H9 (cell line): ENCODE data around the gene MAP9. TPM values are rescaled to one million over a fixed set of nuclear protein-coding genes. Genes with fewer than 3 reads are reported as not detected.

Experiments
- DNase-seq: peaks from one replicate; pipeline ENCODE4 v3.0.0-alpha.2; 2017
- H2AFZ ChIP-seq: one replicate; pipeline ENCODE4 v1.6.1; 2013; ENCODE audit warnings: mild to moderate bottlenecking, low read length, control low read depth, moderate library complexity
- H2AK5ac ChIP-seq: 2 replicates; pipeline ENCODE4 v1.6.1; 2013; ENCODE audit warnings: low read length, control low read depth, mixed read lengths; ENCODE audit not compliant: insufficient read length
- H2BK120ac ChIP-seq: one replicate; pipeline ENCODE4 v1.6.1; 2013; ENCODE audit warnings: low read depth, mild to moderate bottlenecking, low read length, control low read depth, inconsistent platforms; ENCODE audit not compliant: poor library complexity, severe bottlenecking
- H2BK12ac ChIP-seq: 2 replicates; pipeline ENCODE4 v1.6.1; 2013; ENCODE audit warnings: low read length, control low read depth, mixed read lengths, low read depth; ENCODE audit not compliant: insufficient read length
- H2BK15ac ChIP-seq: 2 replicates; pipeline ENCODE4 v1.6.1; 2013; ENCODE audit warnings: low read depth, low read length, control low read depth
- H2BK20ac ChIP-seq: one replicate; pipeline ENCODE4 v1.6.1; 2013; ENCODE audit warnings: low read depth, mild to moderate bottlenecking, low read length, control low read depth, inconsistent platforms; ENCODE audit not compliant: poor library complexity, severe bottlenecking
- H2BK5ac ChIP-seq: 2 replicates; pipeline ENCODE4 v1.6.1; 2013; ENCODE audit warnings: low read length, control low read depth, mixed read lengths; ENCODE audit not compliant: insufficient read length
- H3K14ac ChIP-seq: 2 replicates; pipeline ENCODE4 v1.6.1; 2013; ENCODE audit warnings: low read length, control low read depth; ENCODE audit not compliant: insufficient read depth
- H3K18ac ChIP-seq: 2 replicates; pipeline ENCODE4 v1.6.1; 2013; ENCODE audit warnings: low read depth, mild to moderate bottlenecking, mixed read lengths, low read length, control low read depth; ENCODE audit not compliant: insufficient read length
- H3K23ac ChIP-seq: 2 replicates; pipeline ENCODE4 v1.6.1; 2013; ENCODE audit warnings: low read length, control low read depth, mixed read lengths, low read depth; ENCODE audit not compliant: insufficient read length
- H3K23me2 ChIP-seq: 2 replicates; pipeline ENCODE4 v1.6.1; 2013; ENCODE audit warnings: low read depth, mild to moderate bottlenecking, mixed read lengths, low read length, control low read depth; ENCODE audit not compliant: insufficient read length, poor library complexity, severe bottlenecking
- H3K27ac ChIP-seq: 2 replicates; pipeline ENCODE4 v1.5.1; 2013; ENCODE audit warnings: low read length, control low read depth, mixed read lengths, low read depth; ENCODE audit not compliant: insufficient read length
- H3K27me3 ChIP-seq: 2 replicates; pipeline ENCODE4 v1.6.1; 2013; ENCODE audit warnings: low read length, control low read depth, inconsistent platforms; ENCODE audit not compliant: insufficient read depth
- H3K4ac ChIP-seq: 2 replicates; pipeline ENCODE4 v1.6.1; 2013; ENCODE audit warnings: low read depth, mild to moderate bottlenecking, control low read depth, inconsistent platforms, low read length, moderate library complexity
- H3K4me1 ChIP-seq: 2 replicates; pipeline ENCODE4 v1.6.1; 2013; ENCODE audit warnings: low read length, control low read depth, inconsistent platforms; ENCODE audit not compliant: insufficient read depth
- H3K4me2 ChIP-seq: 2 replicates; pipeline ENCODE4 v1.6.1; 2013; ENCODE audit warnings: low read length, control low read depth, mixed read lengths; ENCODE audit not compliant: insufficient read length, insufficient read depth
- H3K56ac ChIP-seq: 2 replicates; pipeline ENCODE4 v1.6.1; 2013; ENCODE audit warnings: low read depth, mild to moderate bottlenecking, mixed read lengths, low read length, control low read depth; ENCODE audit not compliant: insufficient read length
- H3K79me1 ChIP-seq: 2 replicates; pipeline ENCODE4 v1.6.1; 2013; ENCODE audit warnings: low read depth, mild to moderate bottlenecking, moderate library complexity, low read length, control low read depth, inconsistent platforms; ENCODE audit not compliant: insufficient read depth, poor library complexity, severe bottlenecking
- H3K79me2 ChIP-seq: 2 replicates; pipeline ENCODE4 v1.6.1; 2013; ENCODE audit warnings: low read length, control low read depth, inconsistent platforms; ENCODE audit not compliant: insufficient read depth
- H3K9ac ChIP-seq: 2 replicates; pipeline ENCODE4 v1.6.1; 2013; ENCODE audit warnings: low read length, control low read depth, mixed read lengths; ENCODE audit not compliant: insufficient read length; ENCODE audit errors: extremely low read depth
- H3K9me3 ChIP-seq: one replicate; pipeline ENCODE4 v1.6.1; 2013; ENCODE audit warnings: low read depth, low read length, inconsistent platforms; ENCODE audit not compliant: control insufficient read depth
- H3T11ph ChIP-seq: one replicate; pipeline ENCODE4 v1.6.1; 2013; ENCODE audit warnings: mild to moderate bottlenecking, low read length, control low read depth, inconsistent platforms
- H4K20me1 ChIP-seq: one replicate; pipeline ENCODE4 v1.6.1; 2013; ENCODE audit not compliant: control insufficient read depth, insufficient read length, insufficient read depth
- H4K5ac ChIP-seq: 2 replicates; pipeline ENCODE4 v1.6.1; 2013; ENCODE audit warnings: low read depth, mild to moderate bottlenecking, mixed read lengths, low read length, control low read depth; ENCODE audit not compliant: insufficient read length
- H4K8ac ChIP-seq: replicated peaks from 2 replicates; pipeline ENCODE4 v1.6.1; 2013; ENCODE audit warnings: low read length, control low read depth, mixed read lengths, low read depth; ENCODE audit not compliant: insufficient read length
- H4K91ac ChIP-seq: 2 replicates; pipeline ENCODE4 v1.6.1; 2013; ENCODE audit warnings: low read depth, mild to moderate bottlenecking, moderate library complexity, mixed read lengths, low read length, control low read depth; ENCODE audit not compliant: insufficient read length
- H3K27ac Mint-ChIP-seq, 3 experiments: 2 replicates in 2 of 3; 3 replicates in 1 of 3; pipeline ENCODE4 v1.8.0; 2020 to 2021; ENCODE audit warnings: mixed read lengths in 3 of 3, mild to moderate bottlenecking in 1 of 3, moderate library complexity in 1 of 3
- H3K27me3 Mint-ChIP-seq: 2 replicates; pipeline ENCODE4 v1.8.0; 2021; ENCODE audit warnings: low read depth, mild to moderate bottlenecking, moderate library complexity, mixed read lengths
- H3K36me3 Mint-ChIP-seq, 3 experiments: 2 replicates in 2 of 3; 3 replicates in 1 of 3; pipeline ENCODE4 v1.8.0; 2020 to 2021; ENCODE audit warnings: low read depth in 3 of 3, mixed read lengths in 3 of 3; ENCODE audit not compliant: insufficient read depth in 1 of 3
- H3K4me1 Mint-ChIP-seq, 2 experiments: 2 replicates each; pipeline ENCODE4 v1.8.0; 2020; ENCODE audit warnings: mixed read lengths in 2 of 2
- H3K4me3 Mint-ChIP-seq, 2 experiments: 2 replicates in 1 of 2; 3 replicates in 1 of 2; pipeline ENCODE4 v1.8.0; 2020 to 2021; ENCODE audit warnings: mild to moderate bottlenecking in 2 of 2, mixed read lengths in 2 of 2, moderate library complexity in 1 of 2
- H3K9me3 Mint-ChIP-seq, 2 experiments: 2 replicates in 1 of 2; 3 replicates in 1 of 2; pipeline ENCODE4 v1.8.0; 2020; ENCODE audit warnings: mild to moderate bottlenecking in 2 of 2, mixed read lengths in 2 of 2, moderate library complexity in 1 of 2
- CTCF ChIP-seq: fragments of 200-600 bp; sonication (generic); conservative IDR thresholded peaks from 3 replicates; pipeline ENCODE4 v1.8.0; 2021; ENCODE audit warnings: antibody characterized with exemption, mild to moderate bottlenecking
- WGBS: extraction: QIAGEN DNeasy Blood & Tissue Kit; methylation state at CpG from one replicate; pipeline ENCODE4 v1.1.7; 2013; ENCODE audit warnings: missing lambda C conversion rate, low lambda C conversion rate, mixed read lengths; ENCODE audit not compliant: insufficient read length; ENCODE audit errors: extremely low coverage; 5-methylcytosine and 5-hydroxymethylcytosine counted together
- total RNA-seq: library from RNA; stranded (reverse); gene quantifications from 2 replicates; pipeline ENCODE4 v1.2.1, GENCODE V29; 2021

Gene MAP9
- total RNA-seq, 1 experiment from 2014 or later: 15.4 TPM

GRCh38 chr4:155413451-155413850 is 36.7 kb upstream of the MAP9 start:
- no peak for TF ChIP-seq CTCF
- Histone ChIP-seq H3K14ac (no peak overlapping the region), H3K4me1 (no peaks in the 10 kb centered on the region), H3K23me2 (no peaks in the 10 kb centered on the region), H3K27me3 (no peaks in the 10 kb centered on the region), H2BK15ac (no peak overlapping the region), H2BK12ac (no peak overlapping the region), H3K4me2 (no peak overlapping the region), H3K9ac (no peak overlapping the region), H2AFZ (no peak overlapping the region), H3K27ac (no peak overlapping the region), H3K4ac (no peak overlapping the region), H3K79me1 (no peaks in the 10 kb centered on the region), H2BK120ac (no peak overlapping the region), H3K79me2 (no peaks in the 10 kb centered on the region), H3K56ac (no peak overlapping the region), H4K91ac (no peak overlapping the region), H3K18ac (no peak overlapping the region), H3K9me3 (no peaks in the 10 kb centered on the region), H4K20me1 (no peaks in the 10 kb centered on the region), H3K23ac (no peak overlapping the region), H4K8ac (no peak overlapping the region), H3T11ph (no peak overlapping the region), H2BK20ac (no peak overlapping the region), H2AK5ac (no peak overlapping the region), H2BK5ac (no peak overlapping the region), H4K5ac (no peak overlapping the region)
- no peaks in the 10 kb centered on the region for H3K9me3 Mint-ChIP-seq
- H3K27ac Mint-ChIP-seq: no peak overlapping the region
- WGBS: no CpG with 5 or more reads among the region's 1 CpG
- no peak overlapping the region for H3K4me3 Mint-ChIP-seq
- no peak for DNase-seq
- H3K27me3 Mint-ChIP-seq: peaks cover 72% of the 10 kb centered on the region
- no peaks in the 10 kb centered on the region for H3K4me1 Mint-ChIP-seq
- no peaks in the 10 kb centered on the region for H3K36me3 Mint-ChIP-seq
